Rectal smooth muscle tissue (tissue), 1 donor: ENCODE data around the gene SENP1.

ENCODE experiments used
- H3K27ac ChIP-seq: one replicate; pipeline ENCODE4 v1.7.0; 2013; ENCODE audit warnings: low read depth, low read length, inconsistent platforms
- H3K27me3 ChIP-seq: one replicate; pipeline ENCODE4 v1.7.0; 2013; ENCODE audit warnings: low read length; ENCODE audit not compliant: control insufficient read depth, insufficient read depth
- H3K36me3 ChIP-seq: one replicate; pipeline ENCODE4 v1.7.0; 2013; ENCODE audit warnings: low read length; ENCODE audit not compliant: control insufficient read depth, insufficient read depth
- H3K4me1 ChIP-seq: one replicate; pipeline ENCODE4 v1.7.0; 2013; ENCODE audit warnings: low read length; ENCODE audit not compliant: control insufficient read depth, insufficient read depth
- H3K4me3 ChIP-seq: one replicate; pipeline ENCODE4 v1.7.0; 2013; ENCODE audit warnings: low read length
- H3K9ac ChIP-seq: one replicate; pipeline ENCODE4 v1.7.0; 2013; ENCODE audit warnings: low read length

Gene SENP1

GRCh38 chr12:48106681-48107613 lies 1.1 kb upstream of the SENP1 start:
- H3K9ac ChIP-seq = no peak overlapping the region

DNA sequence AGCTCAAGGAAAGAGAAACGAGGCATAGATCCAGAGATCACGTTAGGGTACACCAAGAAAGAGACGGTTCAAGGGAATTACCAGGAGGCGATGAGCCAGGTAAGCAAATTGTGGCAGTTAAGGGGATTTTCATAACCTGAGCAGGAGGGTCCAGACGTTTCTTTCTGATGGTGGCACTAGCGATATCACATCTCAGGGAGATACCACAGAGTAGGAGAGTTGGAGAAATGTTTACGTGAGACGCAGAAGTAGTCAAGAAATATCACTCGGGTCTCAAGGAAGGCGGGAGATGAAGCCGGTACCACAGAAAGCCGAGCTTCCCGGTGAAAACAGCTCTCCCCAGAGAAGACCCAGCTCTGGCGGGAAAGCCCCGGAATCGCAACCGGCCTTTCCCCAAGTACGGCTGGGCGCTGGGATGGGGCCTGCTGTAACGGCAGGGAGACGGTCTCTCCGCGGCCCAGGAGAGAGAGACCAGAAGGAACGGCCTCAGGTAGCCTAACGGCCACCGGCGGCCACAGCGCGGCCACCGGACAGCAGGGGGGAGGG lies 485 bp downstream of the SENP1 start:
- peak overlapping the region; percentile 98 for H3K4me3 ChIP-seq
- no peaks in the 10 kb centered on the region for H3K36me3 ChIP-seq
- H3K27ac ChIP-seq = peak overlapping the region; percentile 98
- peak overlapping the region; percentile 94 for H3K9ac ChIP-seq
- H3K27me3 ChIP-seq = no peaks in the 10 kb centered on the region
- peaks cover 15% of the 10 kb centered on the region for H3K4me1 ChIP-seq

More at GRCh38 chr12:48106681-48107613, 1.1 kb upstream of the SENP1 start:
- Histone ChIP-seq H3K36me3 (no peaks in the 10 kb centered on the region), H3K27me3 (no peaks in the 10 kb centered on the region), H3K4me3 (peak overlapping the region; percentile 98), H3K4me1 (peaks cover 15% of the 10 kb centered on the region), H3K27ac (peak overlapping the region; percentile 98)

GRCh38 chr12:48104531-48104930 lies 1.3 kb downstream of the SENP1 start:
- Histone ChIP-seq H3K4me3 (peak overlapping the region; percentile 43), H3K4me1 (peaks cover 15% of the 10 kb centered on the region), H3K36me3 (no peaks in the 10 kb centered on the region), H3K27me3 (no peaks in the 10 kb centered on the region), H3K9ac (no peak overlapping the region), H3K27ac (no peak overlapping the region)

DNA sequence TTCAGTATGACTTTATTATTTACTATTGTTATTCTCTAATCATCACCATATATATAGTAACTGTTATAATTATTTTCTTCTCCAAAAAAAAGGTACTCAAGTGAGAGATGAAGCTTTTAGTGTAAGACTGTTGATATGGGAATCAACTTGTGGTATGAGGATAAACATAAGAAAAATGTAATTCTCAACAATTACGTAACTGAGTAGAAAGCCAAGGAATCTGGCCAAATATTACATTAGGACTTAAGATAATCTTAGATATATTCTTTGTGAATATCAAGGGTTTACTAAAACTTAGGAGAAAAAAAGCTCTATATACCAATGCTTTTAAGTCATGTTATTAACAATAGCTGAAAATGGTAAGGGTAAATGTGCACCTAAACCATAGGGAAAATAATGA lies 13.3 kb downstream of the SENP1 start:
- Histone ChIP-seq H3K9ac (no peak overlapping the region), H3K4me3 (no peak overlapping the region), H3K36me3 (peaks cover 16% of the 10 kb centered on the region), H3K27me3 (no peaks in the 10 kb centered on the region), H3K4me1 (no peaks in the 10 kb centered on the region), H3K27ac (no peak overlapping the region)

- Histone ChIP-seq H3K4me3 (no peak overlapping the region), H3K27me3 (no peaks in the 10 kb centered on the region), H3K9ac (no peak overlapping the region), H3K4me1 (no peaks in the 10 kb centered on the region), H3K27ac (no peak overlapping the region), H3K36me3 (peaks cover 15% of the 10 kb centered on the region)
Observed at GRCh38 chr12:48086327-48086726, 19.6 kb downstream of the SENP1 start.

- Histone ChIP-seq H3K9ac (no peak overlapping the region), H3K4me1 (no peaks in the 10 kb centered on the region), H3K27ac (no peak overlapping the region), H3K27me3 (no peaks in the 10 kb centered on the region), H3K4me3 (no peak overlapping the region), H3K36me3 (peaks cover 15% of the 10 kb centered on the region)
Observed at GRCh38 chr12:48084841-48085460, 20.9 kb downstream of the SENP1 start.

GRCh38 chr12:48084066-48084465 lies 21.8 kb downstream of the SENP1 start:
- H3K9ac ChIP-seq = no peak overlapping the region
- H3K27ac ChIP-seq = no peak overlapping the region
- peaks cover 13% of the 10 kb centered on the region for H3K36me3 ChIP-seq

DNA sequence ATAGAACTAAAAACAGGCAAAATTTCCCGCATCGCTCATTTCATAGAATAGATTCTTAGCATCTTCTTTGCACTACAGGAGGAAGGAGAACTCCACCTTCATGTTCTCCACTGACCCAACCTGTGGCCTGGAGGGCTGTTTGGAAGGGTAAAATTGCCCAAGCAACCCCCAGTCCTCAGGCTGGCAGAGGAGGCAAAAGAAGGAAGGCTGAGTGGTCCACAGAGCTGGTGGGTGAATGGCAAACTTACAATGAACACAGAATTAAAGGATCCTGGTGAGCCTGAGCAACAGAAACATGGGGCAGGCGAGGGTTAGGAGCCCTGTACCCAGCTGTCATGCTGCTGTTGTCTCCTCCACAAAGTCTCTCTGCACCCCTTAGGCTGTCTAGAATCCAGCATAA lies 25.1 kb downstream of the SENP1 start:
- H3K4me1 ChIP-seq = no peaks in the 10 kb centered on the region
- no peaks in the 10 kb centered on the region for H3K27me3 ChIP-seq
- H3K36me3 ChIP-seq = peaks cover 8% of the 10 kb centered on the region
- no peak overlapping the region for H3K4me3 ChIP-seq
- no peak overlapping the region for H3K27ac ChIP-seq
- no peak overlapping the region for H3K9ac ChIP-seq

More at GRCh38 chr12:48084066-48084465, 21.8 kb downstream of the SENP1 start:
- Histone ChIP-seq H3K4me1 (no peaks in the 10 kb centered on the region), H3K4me3 (no peak overlapping the region), H3K27me3 (no peaks in the 10 kb centered on the region)

- Histone ChIP-seq H3K27me3 (no peaks in the 10 kb centered on the region), H3K36me3 (peaks cover 6% of the 10 kb centered on the region), H3K27ac (no peak overlapping the region), H3K9ac (no peak overlapping the region), H3K4me3 (no peak overlapping the region), H3K4me1 (no peaks in the 10 kb centered on the region)
Observed at GRCh38 chr12:48080285-48080684, 25.6 kb downstream of the SENP1 start.

GRCh38 chr12:48078901-48079300 lies 27.0 kb downstream of the SENP1 start:
- Histone ChIP-seq H3K4me1 (no peaks in the 10 kb centered on the region), H3K27ac (no peak overlapping the region), H3K27me3 (no peaks in the 10 kb centered on the region), H3K4me3 (no peak overlapping the region), H3K9ac (no peak overlapping the region), H3K36me3 (peaks cover 2% of the 10 kb centered on the region)

DNA sequence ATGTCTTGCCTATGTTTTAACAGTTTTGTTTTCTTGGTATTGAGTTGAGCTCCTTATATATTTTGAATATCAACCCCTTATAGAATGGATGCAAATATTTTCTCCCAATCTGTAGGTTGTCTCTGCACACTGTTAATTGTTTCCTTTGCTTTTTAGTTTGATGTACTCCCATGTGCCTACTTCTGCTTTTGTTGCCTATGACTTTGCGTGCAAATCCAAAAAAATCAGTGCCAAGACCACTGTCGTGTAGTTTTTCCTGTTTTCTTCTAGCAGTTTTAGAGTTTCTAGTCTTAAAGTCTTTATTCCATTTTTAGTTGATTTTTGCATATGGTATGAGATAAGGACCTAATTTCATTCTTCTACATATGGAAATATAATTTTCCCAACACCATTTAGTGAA lies 28.8 kb downstream of the SENP1 start:
- H3K4me3 ChIP-seq = no peak overlapping the region
- no peaks in the 10 kb centered on the region for H3K36me3 ChIP-seq
- H3K27ac ChIP-seq = no peak overlapping the region
- H3K9ac ChIP-seq = no peak overlapping the region
- H3K27me3 ChIP-seq = no peaks in the 10 kb centered on the region
- no peaks in the 10 kb centered on the region for H3K4me1 ChIP-seq

- H3K27ac ChIP-seq = no peak overlapping the region
- no peak overlapping the region for H3K9ac ChIP-seq
- H3K4me3 ChIP-seq = no peak overlapping the region
- H3K36me3 ChIP-seq = no peaks in the 10 kb centered on the region
- H3K4me1 ChIP-seq = no peaks in the 10 kb centered on the region
- H3K27me3 ChIP-seq = no peaks in the 10 kb centered on the region
Observed at GRCh38 chr12:48075832-48076231, 30.0 kb downstream of the SENP1 start.
